Muscle layer of colon (tissue), 2 donors: ENCODE results near the gene ARL2BP.

Source experiments
- H3K27ac ChIP-seq: one replicate; pipeline ENCODE4 v1.7.0; 2013; ENCODE audit warnings: low read depth, mild to moderate bottlenecking, low read length, moderate library complexity
- H3K27me3 ChIP-seq, 2 donors: one replicate each; pipeline ENCODE4 v1.7.0; 2013; ENCODE audit warnings: low read length in 2 of 2, mild to moderate bottlenecking in 2 of 2; ENCODE audit not compliant: insufficient read depth in 2 of 2, control insufficient read depth in 1 of 2
- H3K36me3 ChIP-seq: one replicate; pipeline ENCODE4 v1.7.0; 2013; ENCODE audit warnings: mild to moderate bottlenecking, low read length; ENCODE audit not compliant: insufficient read depth
- H3K4me1 ChIP-seq: one replicate; pipeline ENCODE4 v1.7.0; 2013; ENCODE audit warnings: mild to moderate bottlenecking, low read length; ENCODE audit not compliant: insufficient read depth
- H3K4me3 ChIP-seq, 2 donors: one replicate each; pipeline ENCODE4 v1.7.0; 2013; ENCODE audit warnings: low read length in 2 of 2, low read depth in 1 of 2, mild to moderate bottlenecking in 1 of 2, moderate library complexity in 1 of 2
- H3K9ac ChIP-seq: one replicate; pipeline ENCODE4 v1.7.0; 2013; ENCODE audit warnings: low read length
- H3K9me3 ChIP-seq: one replicate; pipeline ENCODE4 v1.7.0; 2013; ENCODE audit warnings: mild to moderate bottlenecking, low read length
- donor health status: abdominal sarcoma.
- donor health status: Adenocarcinoma of cecum.

The ARL2BP gene

DNA sequence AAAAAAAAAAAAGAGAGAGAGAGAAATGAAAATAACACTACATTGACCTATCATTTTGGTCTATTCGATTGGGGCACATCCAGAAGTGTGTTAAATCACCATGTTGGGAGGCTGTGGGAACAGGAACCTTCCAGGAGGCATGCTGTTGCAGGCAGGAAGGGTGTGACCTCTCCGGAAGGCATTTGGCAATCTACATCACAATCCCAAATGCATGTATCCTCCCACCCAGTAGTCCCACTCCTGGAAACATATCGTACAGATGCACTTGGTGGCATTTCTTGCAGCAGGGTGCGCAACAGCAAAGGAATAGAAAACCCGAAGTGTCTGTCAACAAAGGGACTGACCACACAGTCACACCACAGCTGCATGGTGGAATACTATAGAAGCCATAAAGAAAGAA is 31.5 kb downstream of the ARL2BP start:
- Histone ChIP-seq H3K4me1 (no peaks in the 10 kb centered on the region), H3K9ac (no peak overlapping the region), H3K27ac (no peak overlapping the region), H3K36me3 (no peaks in the 10 kb centered on the region), H3K9me3 (no peaks in the 10 kb centered on the region), H3K27me3 (no peaks in the 10 kb centered on the region), H3K4me3 (no peak overlapping the region)

- H3K9ac ChIP-seq = no peak overlapping the region
Observed at GRCh38 chr16:57277586-57277985, 32.5 kb downstream of the ARL2BP start.

DNA sequence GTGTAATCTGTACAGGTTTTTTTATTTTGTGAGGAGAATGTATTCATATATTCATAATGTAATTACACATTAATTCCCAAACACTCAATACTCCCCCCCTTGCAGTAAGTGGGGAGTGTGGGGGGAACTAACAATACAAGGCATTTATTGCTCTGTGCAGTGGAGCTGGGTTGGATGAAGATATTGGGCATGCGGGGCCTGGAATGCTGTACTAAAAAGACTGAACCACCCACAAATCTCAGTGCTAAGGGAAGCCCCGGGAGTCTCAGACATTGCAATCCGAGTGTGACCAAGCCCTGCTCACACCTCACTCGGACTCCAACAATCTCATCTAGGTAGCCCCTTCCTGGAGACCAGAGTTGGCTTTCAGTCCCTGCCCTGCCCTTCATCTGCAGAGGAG is 33.4 kb downstream of the ARL2BP start:
- H3K9ac ChIP-seq = no peak overlapping the region
- H3K36me3 ChIP-seq = no peaks in the 10 kb centered on the region
- H3K4me3 ChIP-seq = no peak overlapping the region
- no peak overlapping the region for H3K27ac ChIP-seq
- peaks cover 6 to 9% of the 10 kb centered on the region in 2 donors for H3K27me3 ChIP-seq
- no peaks in the 10 kb centered on the region for H3K4me1 ChIP-seq
- H3K9me3 ChIP-seq = no peaks in the 10 kb centered on the region

More at GRCh38 chr16:57277586-57277985, 32.5 kb downstream of the ARL2BP start:
- Histone ChIP-seq H3K27me3 (no peaks in the 10 kb centered on the region), H3K27ac (no peak overlapping the region), H3K4me1 (no peaks in the 10 kb centered on the region), H3K4me3 (no peak overlapping the region), H3K9me3 (no peaks in the 10 kb centered on the region), H3K36me3 (no peaks in the 10 kb centered on the region)

GRCh38 chr16:57279780-57280638 is 35.0 kb downstream of the ARL2BP start:
- H3K27me3 ChIP-seq = peaks cover 14 to 24% of the 10 kb centered on the region in 2 donors
- H3K9me3 ChIP-seq = no peaks in the 10 kb centered on the region
- H3K4me3 ChIP-seq = no peak overlapping the region
- H3K27ac ChIP-seq = no peak overlapping the region
- no peaks in the 10 kb centered on the region for H3K36me3 ChIP-seq
- H3K9ac ChIP-seq = no peak overlapping the region
- H3K4me1 ChIP-seq = peaks cover 3% of the 10 kb centered on the region

GRCh38 chr16:57281791-57282190 is 36.7 kb downstream of the ARL2BP start:
- no peaks in the 10 kb centered on the region for H3K36me3 ChIP-seq
- H3K9ac ChIP-seq = no peak overlapping the region
- peaks cover 3% of the 10 kb centered on the region for H3K4me1 ChIP-seq
- no peak overlapping the region for H3K4me3 ChIP-seq
- no peak overlapping the region for H3K27ac ChIP-seq
- no peaks in the 10 kb centered on the region for H3K9me3 ChIP-seq
- peaks cover 14 to 29% of the 10 kb centered on the region in 2 donors for H3K27me3 ChIP-seq

GRCh38 chr16:57282510-57283213 is 37.6 kb downstream of the ARL2BP start:
- H3K9ac ChIP-seq = no peak overlapping the region
- no peak overlapping the region for H3K4me3 ChIP-seq
- H3K4me1 ChIP-seq = peaks cover 3% of the 10 kb centered on the region
- peaks cover 14 to 29% of the 10 kb centered on the region in 2 donors for H3K27me3 ChIP-seq
- no peaks in the 10 kb centered on the region for H3K9me3 ChIP-seq
- no peaks in the 10 kb centered on the region for H3K36me3 ChIP-seq
- no peak overlapping the region for H3K27ac ChIP-seq

DNA sequence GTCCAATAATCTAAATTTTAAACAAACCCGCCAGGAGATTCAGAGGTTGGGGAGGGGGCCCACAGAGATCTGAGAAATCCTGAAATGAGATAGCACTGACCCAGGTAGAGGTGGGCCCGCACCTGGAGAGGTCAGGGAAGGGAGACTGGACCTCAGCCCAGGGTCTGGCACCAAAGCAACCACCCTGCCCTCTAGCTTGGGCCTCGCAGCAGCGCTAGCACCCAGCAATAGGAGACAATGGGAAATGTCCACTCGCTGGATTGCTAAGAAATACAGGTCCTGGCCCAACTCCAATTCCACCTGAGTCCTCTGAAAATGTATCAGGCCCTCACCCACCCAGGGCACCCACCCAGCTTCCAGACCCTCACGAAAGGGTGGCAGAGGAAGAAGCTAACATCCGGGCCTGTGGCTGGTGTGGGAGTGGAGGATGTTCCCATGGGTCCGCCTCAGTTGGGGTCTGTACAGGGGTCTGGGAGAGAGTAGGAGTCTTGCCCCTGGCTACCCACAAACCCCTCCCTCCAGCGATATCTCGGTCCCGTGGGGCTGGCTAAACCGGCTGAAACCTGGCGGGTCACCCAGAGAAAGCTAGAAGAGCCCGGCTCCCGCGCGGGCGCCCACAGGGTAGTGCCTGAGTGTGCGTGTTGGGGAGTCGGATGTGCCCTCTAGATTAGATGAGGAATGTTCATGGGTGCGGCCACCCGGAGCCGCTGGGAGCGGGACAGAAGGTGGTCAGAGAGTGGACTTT is 38.3 kb downstream of the ARL2BP start:
- no peak overlapping the region for H3K9ac ChIP-seq
- H3K27me3 ChIP-seq = peaks cover 14 to 29% of the 10 kb centered on the region in 2 donors
- H3K36me3 ChIP-seq = no peaks in the 10 kb centered on the region
- no peak overlapping the region for H3K4me3 ChIP-seq
- peaks cover 3% of the 10 kb centered on the region for H3K4me1 ChIP-seq
- no peak overlapping the region for H3K27ac ChIP-seq
- H3K9me3 ChIP-seq = no peaks in the 10 kb centered on the region

DNA sequence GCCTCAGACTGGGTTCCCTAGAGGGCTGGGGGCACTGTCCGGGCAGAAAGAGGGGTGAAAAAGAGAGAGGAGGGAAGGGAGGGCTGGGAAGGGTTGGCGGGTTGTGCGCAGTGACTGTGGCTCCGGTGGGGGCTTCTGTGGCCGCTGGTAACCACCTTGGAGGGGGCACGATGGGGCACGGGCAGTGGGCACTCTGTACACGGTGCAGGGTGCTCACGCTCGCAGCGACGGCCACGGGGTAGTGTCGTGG is 38.8 kb downstream of the ARL2BP start:
- Histone ChIP-seq H3K4me3 (peak overlapping the region in 1 of 2 donors; percentile 25), H3K27me3 (peaks cover 14 to 29% of the 10 kb centered on the region in 2 donors), H3K27ac (no peak overlapping the region)

GRCh38 chr16:57284209-57284951 is 39.3 kb downstream of the ARL2BP start, which contains the start of gene PLLP:
TSS of gene PLLP (minus strand) at chr16:57284672. CDS start at chr16:57284540, 132 bp downstream.
- Histone ChIP-seq H3K27me3 (peaks cover 14 to 29% of the 10 kb centered on the region in 2 donors), H3K4me1 (peaks cover 3% of the 10 kb centered on the region), H3K36me3 (no peaks in the 10 kb centered on the region), H3K4me3 (peak within 1 kb of the TSS; percentile 25 to 41), H3K9ac (no peak within 1 kb of the TSS), H3K27ac (no peak within 1 kb of the TSS), H3K9me3 (no peaks in the 10 kb centered on the region)

More for the DNA sequence above, 38.8 kb downstream of the ARL2BP start:
- Histone ChIP-seq H3K36me3 (no peaks in the 10 kb centered on the region), H3K9ac (no peak overlapping the region), H3K9me3 (no peaks in the 10 kb centered on the region), H3K4me1 (peaks cover 3% of the 10 kb centered on the region)

DNA sequence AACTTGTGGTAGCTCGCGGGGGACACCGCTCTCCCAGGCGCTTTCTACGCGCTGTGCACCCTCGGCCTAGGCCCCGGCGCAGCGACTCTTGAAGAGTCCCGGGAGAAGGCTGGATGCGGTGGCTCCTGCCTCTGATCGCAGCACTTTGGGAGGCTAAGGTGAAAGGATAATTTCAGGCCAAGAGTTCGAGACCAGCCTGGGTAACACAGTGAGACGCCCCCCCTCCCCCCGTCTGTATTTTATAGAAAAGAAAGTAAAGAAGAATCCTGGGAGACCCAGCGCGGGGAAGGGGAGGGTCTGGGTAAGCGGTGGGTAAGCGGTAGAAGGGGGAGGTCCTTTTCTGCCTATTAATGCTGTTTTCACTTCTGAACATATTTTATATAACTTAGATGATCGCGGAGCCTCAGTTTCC is 39.9 kb downstream of the ARL2BP start:
- H3K36me3 ChIP-seq = no peaks in the 10 kb centered on the region

GRCh38 chr16:57285379-57285778 is 40.3 kb downstream of the ARL2BP start:
- Histone ChIP-seq H3K4me3 (no peak overlapping the region), H3K9ac (no peak overlapping the region), H3K36me3 (no peaks in the 10 kb centered on the region), H3K27me3 (peaks cover 14 to 29% of the 10 kb centered on the region in 2 donors), H3K9me3 (no peaks in the 10 kb centered on the region), H3K27ac (no peak overlapping the region), H3K4me1 (peaks cover 3% of the 10 kb centered on the region)

More for the DNA sequence above, 39.9 kb downstream of the ARL2BP start:
- H3K9me3 ChIP-seq = no peaks in the 10 kb centered on the region
- H3K4me1 ChIP-seq = peaks cover 3% of the 10 kb centered on the region
- no peak overlapping the region for H3K9ac ChIP-seq
- H3K27me3 ChIP-seq = peaks cover 14 to 29% of the 10 kb centered on the region in 2 donors
- H3K4me3 ChIP-seq = peak overlapping the region; percentile 25 to 41
- H3K27ac ChIP-seq = no peak overlapping the region
